ENCODE data around the gene GNAQ. TPM values are rescaled to one million over a fixed set of nuclear protein-coding genes. Genes with fewer than 3 reads are reported as not detected.

GNAQ gene
- total RNA-seq, 1 experiment from 2014 or later, result 55.5 TPM

DNA sequence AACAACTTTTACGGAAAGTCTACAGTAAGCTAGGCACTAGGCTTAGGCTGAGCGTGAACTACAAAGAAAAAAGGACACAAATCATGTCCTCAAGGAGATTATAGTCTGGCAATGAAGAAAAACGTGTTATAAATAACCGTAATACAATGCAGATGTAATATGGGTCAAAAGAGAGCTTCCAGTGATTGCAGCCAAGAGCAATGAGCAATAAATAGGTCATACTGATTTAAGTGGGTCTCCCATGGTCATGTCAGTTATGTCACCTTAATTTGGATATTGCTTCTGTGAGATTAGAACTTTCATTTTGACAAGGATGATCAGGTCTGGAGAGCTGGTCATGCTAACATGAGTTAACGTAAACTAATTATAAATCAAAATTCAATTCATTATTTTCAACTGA lies 224.9 kb downstream of the GNAQ start (continued):
- TF ChIP-seq, protein P1, sequence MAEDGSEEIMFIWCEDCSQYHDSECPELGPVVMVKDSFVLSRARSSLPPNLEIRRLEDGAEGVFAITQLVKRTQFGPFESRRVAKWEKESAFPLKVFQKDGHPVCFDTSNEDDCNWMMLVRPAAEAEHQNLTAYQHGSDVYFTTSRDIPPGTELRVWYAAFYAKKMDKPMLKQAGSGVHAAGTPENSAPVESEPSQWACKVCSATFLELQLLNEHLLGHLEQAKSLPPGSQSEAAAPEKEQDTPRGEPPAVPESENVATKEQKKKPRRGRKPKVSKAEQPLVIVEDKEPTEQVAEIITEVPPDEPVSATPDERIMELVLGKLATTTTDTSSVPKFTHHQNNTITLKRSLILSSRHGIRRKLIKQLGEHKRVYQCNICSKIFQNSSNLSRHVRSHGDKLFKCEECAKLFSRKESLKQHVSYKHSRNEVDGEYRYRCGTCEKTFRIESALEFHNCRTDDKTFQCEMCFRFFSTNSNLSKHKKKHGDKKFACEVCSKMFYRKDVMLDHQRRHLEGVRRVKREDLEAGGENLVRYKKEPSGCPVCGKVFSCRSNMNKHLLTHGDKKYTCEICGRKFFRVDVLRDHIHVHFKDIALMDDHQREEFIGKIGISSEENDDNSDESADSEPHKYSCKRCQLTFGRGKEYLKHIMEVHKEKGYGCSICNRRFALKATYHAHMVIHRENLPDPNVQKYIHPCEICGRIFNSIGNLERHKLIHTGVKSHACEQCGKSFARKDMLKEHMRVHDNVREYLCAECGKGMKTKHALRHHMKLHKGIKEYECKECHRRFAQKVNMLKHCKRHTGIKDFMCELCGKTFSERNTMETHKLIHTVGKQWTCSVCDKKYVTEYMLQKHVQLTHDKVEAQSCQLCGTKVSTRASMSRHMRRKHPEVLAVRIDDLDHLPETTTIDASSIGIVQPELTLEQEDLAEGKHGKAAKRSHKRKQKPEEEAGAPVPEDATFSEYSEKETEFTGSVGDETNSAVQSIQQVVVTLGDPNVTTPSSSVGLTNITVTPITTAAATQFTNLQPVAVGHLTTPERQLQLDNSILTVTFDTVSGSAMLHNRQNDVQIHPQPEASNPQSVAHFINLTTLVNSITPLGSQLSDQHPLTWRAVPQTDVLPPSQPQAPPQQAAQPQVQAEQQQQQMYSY (CRISPR knock-in tag; IDR thresholded peaks at IDR 0.05), result no peak

DNA sequence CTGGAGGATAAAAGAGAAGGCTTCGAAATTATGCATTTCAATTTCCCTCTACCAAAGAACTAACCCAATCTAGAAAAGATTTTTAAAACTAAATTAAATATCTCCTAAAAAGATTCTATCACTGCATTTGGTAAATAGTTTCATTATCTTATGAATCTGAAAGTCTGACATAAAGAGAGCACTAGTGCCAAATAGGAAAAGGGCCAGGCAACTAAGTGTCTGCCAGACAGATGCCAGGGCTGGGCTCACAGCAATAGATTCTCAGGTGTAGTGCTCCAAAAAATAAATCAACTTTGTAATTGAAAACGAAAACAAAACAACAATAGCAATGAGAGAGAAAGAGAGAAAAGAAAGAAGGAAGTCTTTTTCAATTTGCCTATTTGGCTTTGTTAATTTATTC lies 225.8 kb downstream of the GNAQ start:
- H3K4me3 Mint-ChIP-seq, result no peak overlapping the region
- DNase-seq (ENCODE audit: low spot score) (no peak), ATAC-seq (no peak)
- H3K9me3 Mint-ChIP-seq, result no peaks in the 10 kb centered on the region
- POLR2A ChIA-PET, result no interaction called here
- TF ChIP-seq ZNF416 (CRISPR knock-in tag; IDR thresholded peaks at IDR 0.05) (no peak), PRRX2 (CRISPR knock-in tag; IDR thresholded peaks at IDR 0.05) (no peak), TEAD1 (CRISPR knock-in tag; IDR thresholded peaks at IDR 0.05) (no peak), ETV6 (CRISPR knock-in tag; IDR thresholded peaks at IDR 0.05) (no peak), ESRRA (CRISPR knock-in tag; IDR thresholded peaks at IDR 0.05; ENCODE audit: borderline replicate concordance) (no peak), JUN (CRISPR knock-in tag; IDR thresholded peaks at IDR 0.05) (no peak), ZNF396 (CRISPR knock-in tag; IDR thresholded peaks at IDR 0.05; ENCODE audit: borderline replicate concordance) (no peak)
- TF ChIP-seq, protein P2, sequence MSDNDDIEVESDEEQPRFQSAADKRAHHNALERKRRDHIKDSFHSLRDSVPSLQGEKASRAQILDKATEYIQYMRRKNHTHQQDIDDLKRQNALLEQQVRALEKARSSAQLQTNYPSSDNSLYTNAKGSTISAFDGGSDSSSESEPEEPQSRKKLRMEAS (CRISPR knock-in tag; IDR thresholded peaks at IDR 0.05), result no peak
- TF ChIP-seq, protein P3, sequence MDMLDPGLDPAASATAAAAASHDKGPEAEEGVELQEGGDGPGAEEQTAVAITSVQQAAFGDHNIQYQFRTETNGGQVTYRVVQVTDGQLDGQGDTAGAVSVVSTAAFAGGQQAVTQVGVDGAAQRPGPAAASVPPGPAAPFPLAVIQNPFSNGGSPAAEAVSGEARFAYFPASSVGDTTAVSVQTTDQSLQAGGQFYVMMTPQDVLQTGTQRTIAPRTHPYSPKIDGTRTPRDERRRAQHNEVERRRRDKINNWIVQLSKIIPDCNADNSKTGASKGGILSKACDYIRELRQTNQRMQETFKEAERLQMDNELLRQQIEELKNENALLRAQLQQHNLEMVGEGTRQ (CRISPR knock-in tag; IDR thresholded peaks at IDR 0.05), result no peak
- TF ChIP-seq, protein P4, sequence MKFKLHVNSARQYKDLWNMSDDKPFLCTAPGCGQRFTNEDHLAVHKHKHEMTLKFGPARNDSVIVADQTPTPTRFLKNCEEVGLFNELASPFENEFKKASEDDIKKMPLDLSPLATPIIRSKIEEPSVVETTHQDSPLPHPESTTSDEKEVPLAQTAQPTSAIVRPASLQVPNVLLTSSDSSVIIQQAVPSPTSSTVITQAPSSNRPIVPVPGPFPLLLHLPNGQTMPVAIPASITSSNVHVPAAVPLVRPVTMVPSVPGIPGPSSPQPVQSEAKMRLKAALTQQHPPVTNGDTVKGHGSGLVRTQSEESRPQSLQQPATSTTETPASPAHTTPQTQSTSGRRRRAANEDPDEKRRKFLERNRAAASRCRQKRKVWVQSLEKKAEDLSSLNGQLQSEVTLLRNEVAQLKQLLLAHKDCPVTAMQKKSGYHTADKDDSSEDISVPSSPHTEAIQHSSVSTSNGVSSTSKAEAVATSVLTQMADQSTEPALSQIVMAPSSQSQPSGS (CRISPR knock-in tag; IDR thresholded peaks at IDR 0.05; ENCODE audit: borderline replicate concordance, low read depth), result no peak
- TF ChIP-seq, protein P5, sequence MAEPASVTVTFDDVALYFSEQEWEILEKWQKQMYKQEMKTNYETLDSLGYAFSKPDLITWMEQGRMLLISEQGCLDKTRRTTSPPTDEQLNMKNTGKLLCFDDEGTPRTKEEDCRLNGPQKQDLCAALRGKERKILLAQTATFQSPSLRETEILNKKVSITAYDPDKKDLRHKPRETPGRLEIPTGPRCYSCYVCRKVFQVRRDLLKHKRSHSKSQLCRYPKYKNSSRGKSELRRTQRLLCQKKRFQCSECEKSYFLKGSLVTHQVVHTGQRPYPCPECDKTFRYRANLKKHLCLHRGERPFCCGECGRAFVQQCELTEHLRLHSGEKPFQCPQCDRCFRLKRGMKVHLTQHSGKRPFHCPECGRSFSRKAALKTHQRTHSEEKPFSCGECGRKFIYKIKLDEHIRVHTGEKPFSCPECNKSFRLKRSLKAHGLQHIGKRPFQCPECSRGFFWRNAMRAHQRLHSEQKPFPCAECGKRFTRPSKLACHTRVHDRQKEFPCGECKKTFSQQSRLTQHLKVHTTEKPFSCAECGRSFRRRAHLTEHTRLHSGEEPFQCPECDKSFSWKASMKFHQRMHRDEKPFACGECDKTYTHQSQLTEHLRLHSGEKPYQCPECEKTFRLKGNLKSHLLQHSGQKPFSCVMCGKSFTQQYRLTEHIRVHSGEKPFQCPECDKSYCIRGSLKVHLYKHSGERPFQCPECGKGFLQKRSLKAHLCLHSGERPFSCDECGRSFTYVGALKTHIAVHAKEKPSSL (CRISPR knock-in tag; conservative IDR thresholded peaks at IDR 0.05), result no peak
- TF ChIP-seq, protein P6, sequence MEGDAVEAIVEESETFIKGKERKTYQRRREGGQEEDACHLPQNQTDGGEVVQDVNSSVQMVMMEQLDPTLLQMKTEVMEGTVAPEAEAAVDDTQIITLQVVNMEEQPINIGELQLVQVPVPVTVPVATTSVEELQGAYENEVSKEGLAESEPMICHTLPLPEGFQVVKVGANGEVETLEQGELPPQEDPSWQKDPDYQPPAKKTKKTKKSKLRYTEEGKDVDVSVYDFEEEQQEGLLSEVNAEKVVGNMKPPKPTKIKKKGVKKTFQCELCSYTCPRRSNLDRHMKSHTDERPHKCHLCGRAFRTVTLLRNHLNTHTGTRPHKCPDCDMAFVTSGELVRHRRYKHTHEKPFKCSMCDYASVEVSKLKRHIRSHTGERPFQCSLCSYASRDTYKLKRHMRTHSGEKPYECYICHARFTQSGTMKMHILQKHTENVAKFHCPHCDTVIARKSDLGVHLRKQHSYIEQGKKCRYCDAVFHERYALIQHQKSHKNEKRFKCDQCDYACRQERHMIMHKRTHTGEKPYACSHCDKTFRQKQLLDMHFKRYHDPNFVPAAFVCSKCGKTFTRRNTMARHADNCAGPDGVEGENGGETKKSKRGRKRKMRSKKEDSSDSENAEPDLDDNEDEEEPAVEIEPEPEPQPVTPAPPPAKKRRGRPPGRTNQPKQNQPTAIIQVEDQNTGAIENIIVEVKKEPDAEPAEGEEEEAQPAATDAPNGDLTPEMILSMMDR (IDR thresholded peaks at IDR 0.05), result no peak
- TF ChIP-seq, protein P7, sequence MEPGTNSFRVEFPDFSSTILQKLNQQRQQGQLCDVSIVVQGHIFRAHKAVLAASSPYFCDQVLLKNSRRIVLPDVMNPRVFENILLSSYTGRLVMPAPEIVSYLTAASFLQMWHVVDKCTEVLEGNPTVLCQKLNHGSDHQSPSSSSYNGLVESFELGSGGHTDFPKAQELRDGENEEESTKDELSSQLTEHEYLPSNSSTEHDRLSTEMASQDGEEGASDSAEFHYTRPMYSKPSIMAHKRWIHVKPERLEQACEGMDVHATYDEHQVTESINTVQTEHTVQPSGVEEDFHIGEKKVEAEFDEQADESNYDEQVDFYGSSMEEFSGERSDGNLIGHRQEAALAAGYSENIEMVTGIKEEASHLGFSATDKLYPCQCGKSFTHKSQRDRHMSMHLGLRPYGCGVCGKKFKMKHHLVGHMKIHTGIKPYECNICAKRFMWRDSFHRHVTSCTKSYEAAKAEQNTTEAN (CRISPR knock-in tag; IDR thresholded peaks at IDR 0.05), result no peak
- TF ChIP-seq, protein P8, sequence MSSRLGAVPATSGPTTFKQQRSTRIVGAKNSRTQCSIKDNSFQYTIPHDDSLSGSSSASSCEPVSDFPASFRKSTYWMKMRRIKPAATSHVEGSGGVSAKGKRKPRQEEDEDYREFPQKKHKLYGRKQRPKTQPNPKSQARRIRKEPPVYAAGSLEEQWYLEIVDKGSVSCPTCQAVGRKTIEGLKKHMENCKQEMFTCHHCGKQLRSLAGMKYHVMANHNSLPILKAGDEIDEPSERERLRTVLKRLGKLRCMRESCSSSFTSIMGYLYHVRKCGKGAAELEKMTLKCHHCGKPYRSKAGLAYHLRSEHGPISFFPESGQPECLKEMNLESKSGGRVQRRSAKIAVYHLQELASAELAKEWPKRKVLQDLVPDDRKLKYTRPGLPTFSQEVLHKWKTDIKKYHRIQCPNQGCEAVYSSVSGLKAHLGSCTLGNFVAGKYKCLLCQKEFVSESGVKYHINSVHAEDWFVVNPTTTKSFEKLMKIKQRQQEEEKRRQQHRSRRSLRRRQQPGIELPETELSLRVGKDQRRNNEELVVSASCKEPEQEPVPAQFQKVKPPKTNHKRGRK (CRISPR knock-in tag; IDR thresholded peaks at IDR 0.05; ENCODE audit: borderline replicate concordance), result no peak
- TF ChIP-seq, protein P9, sequence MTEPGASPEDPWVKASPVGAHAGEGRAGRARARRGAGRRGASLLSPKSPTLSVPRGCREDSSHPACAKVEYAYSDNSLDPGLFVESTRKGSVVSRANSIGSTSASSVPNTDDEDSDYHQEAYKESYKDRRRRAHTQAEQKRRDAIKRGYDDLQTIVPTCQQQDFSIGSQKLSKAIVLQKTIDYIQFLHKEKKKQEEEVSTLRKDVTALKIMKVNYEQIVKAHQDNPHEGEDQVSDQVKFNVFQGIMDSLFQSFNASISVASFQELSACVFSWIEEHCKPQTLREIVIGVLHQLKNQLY (CRISPR knock-in tag; IDR thresholded peaks at IDR 0.05), result no peak
- H3K4me1 Mint-ChIP-seq, result peaks cover 21% of the 10 kb centered on the region
- H3K27ac Mint-ChIP-seq, result no peak overlapping the region
- CTCF ChIA-PET, result no interaction called here
- H3K36me3 Mint-ChIP-seq, result no peaks in the 10 kb centered on the region
- H3K27me3 Mint-ChIP-seq (ENCODE audit: low read depth), result no peaks in the 10 kb centered on the region

All from WTC11 (cell line).